Measurements from ENCODE around the gene LIMK1. TPM values are rescaled to one million over a fixed set of nuclear protein-coding genes. Genes with fewer than 3 reads are reported as not detected.

The LIMK1 gene
- total RNA-seq (10 to 100 TPM; 10.4 to 13.5 (median 11.9) TPM), polyA plus RNA-seq (7.6 TPM)
- long read RNA-seq, donor 1, partial matches to known transcripts, result 5 of 6 reads
- long read RNA-seq, donor 1, other reads (novel, unspliced or antisense), result 0 of 6 reads
- long read RNA-seq, donor 2, partial matches to known transcripts, result 0 of 2 reads
- long read RNA-seq, donor 2, other reads (novel, unspliced or antisense), result 0 of 2 reads
- long read RNA-seq, donor 3, partial matches to known transcripts, result 1 of 2 reads
- long read RNA-seq, donor 3, other reads (novel, unspliced or antisense), result 1 of 2 reads
- long read RNA-seq, donor 4, partial matches to known transcripts, result 1 of 2 reads
- long read RNA-seq, donor 4, other reads (novel, unspliced or antisense), result 1 of 2 reads

DNA sequence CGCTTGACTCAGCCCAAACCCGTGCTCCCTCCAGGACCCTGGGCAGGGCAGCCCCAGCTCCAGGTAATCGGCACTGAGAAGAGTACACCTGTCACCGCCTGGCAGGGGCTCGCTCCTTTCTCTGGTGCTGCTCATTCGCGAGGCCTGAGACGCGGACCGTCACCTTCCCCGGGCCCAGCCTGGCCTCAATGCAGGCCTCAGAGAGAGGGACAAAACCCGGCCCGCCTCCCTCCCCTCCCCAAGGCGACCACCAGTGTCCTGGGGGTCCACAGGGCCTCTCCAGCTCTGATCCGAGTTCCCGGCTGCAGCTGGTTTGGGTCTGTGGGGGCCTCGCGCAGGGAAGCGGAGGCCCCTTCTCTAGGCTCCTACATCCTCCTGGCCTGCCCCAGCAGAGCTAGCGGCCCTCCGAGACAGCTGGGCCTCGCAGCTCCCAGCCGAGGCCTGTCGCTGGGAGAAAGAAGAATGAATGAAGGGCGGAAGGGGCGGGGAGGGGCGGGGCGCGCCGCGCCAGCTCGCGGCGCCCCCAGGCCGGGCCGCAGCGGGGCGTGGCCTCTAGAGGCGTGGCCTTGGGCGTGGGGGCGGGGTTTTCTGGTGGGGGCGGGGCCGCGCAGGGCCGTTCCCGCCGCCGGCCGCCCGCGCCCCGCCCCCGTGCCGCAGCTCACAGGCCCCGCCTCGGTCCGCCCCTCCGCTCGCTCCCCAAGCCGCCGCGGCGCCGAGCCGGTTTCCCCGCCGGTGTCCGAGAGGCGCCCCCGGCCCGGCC, at the start of gene LIMK1:
Gene LIMK1, plus strand, starts transcription at position 688 of the 760 bp plus-strand sequence. CDS start 187 bp downstream, outside the sequence.
- WGBS, result 8% methylated on average over 69 of the region's 71 CpGs
- DNase-seq (peak; percentile 81 to 94 (median 92)), ATAC-seq (peak; percentile 86 to 93)
- H3K27ac ChIP-seq (ENCODE audit: low read length), result no peak within 1 kb of the TSS
- peaks cover 6% of the 10 kb centered on the region for H3K4me1 ChIP-seq (ENCODE audit: control insufficient read depth, insufficient read depth, low read length)
- peak within 1 kb of the TSS; percentile 100 for H3K4me3 ChIP-seq (ENCODE audit: low read length)
- no peaks in the 10 kb centered on the region for H3K9me3 ChIP-seq (ENCODE audit: control insufficient read depth, low read length)
- H3K27me3 ChIP-seq (ENCODE audit: control insufficient read depth, insufficient read depth), result no peaks in the 10 kb centered on the region
- intact Hi-C loops (cut with DNase I), result loop anchor here in 2 of 4 donors (10.0 kb wide), 2 partner anchors 92 to 312 kb away; partner anchors contain the start of gene EIF4H (in 1 of the 2)

DNA sequence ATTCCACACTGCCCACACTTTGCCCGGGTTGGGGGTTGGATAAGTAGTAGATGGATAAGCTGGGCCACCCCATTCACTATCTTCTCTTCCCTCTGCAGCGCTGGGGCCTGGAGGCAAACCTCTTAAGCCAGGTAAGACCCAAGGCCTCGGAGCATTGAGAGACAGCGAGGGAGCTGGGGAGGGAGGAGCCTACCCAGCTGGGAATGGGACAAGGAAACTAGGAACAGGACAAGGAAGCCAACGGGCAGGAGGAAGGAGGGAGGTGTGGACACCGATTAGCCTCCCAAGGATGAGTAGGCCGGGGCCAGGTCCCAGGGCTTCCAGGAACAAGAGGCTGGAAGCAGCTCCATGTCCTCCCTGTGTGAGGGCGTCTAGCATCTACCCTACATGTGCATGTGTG, 46.0 kb upstream of the LIMK1 start:
- 59% methylated on average over 8 of the region's 8 CpGs for WGBS
- Histone ChIP-seq H3K27me3 (ENCODE audit: control insufficient read depth, insufficient read depth) (no peaks in the 10 kb centered on the region), H3K4me3 (ENCODE audit: low read length) (no peak overlapping the region), H3K9me3 (ENCODE audit: control insufficient read depth, low read length) (no peaks in the 10 kb centered on the region), H3K27ac (ENCODE audit: low read length) (peak overlapping the region; percentile 9), H3K4me1 (ENCODE audit: control insufficient read depth, insufficient read depth, low read length) (no peaks in the 10 kb centered on the region)
- ATAC-seq, result no peak
- DNase-seq, result peak; percentile 51 to 71 (median 51)
- intact Hi-C loops (cut with DNase I), result no loop called here

DNA sequence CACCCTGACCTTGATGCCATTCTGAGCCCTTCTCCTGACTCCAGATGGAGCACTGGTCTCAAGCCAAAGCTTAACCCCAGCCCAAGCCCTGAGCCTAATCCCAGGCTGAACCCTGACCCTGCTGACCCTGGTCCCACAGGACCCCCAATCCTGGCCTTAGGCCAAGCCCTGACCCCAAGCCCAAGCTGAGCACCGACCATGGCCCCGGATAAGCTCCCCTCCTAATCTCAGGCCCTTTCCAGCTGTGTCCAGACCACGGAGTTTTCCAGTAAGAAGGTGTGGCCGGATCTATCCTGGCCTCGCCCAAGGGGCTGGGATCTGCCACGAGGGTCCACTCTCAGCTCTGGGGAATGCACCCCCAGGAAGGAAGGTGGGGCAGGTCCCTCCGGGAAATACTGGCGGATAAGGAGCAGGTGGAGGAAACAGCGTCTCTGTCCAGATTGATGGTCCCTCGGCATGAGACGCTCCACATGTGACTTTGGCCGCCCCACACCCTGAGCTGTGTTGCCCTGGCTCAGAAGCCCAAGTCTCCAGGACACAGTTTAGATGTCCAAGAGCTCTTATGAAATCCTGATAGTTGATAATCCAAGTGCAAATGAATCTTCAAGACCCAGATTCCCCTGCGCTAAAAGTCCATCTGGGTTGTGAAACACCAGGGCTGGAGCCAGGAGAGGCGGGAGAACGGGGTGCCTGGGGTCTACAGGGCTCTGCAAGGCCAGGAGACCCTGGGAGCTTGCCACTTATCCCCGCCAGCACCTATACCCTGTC, 45.2 kb upstream of the LIMK1 start:
- peak overlapping the region; percentile 28 for H3K27ac ChIP-seq (ENCODE audit: low read length)
- no peaks in the 10 kb centered on the region for H3K4me1 ChIP-seq (ENCODE audit: control insufficient read depth, insufficient read depth, low read length)
- intact Hi-C loops (cut with DNase I), result no loop called here
- no peaks in the 10 kb centered on the region for H3K27me3 ChIP-seq (ENCODE audit: control insufficient read depth, insufficient read depth)
- WGBS, result 59% methylated on average over 16 of the region's 16 CpGs
- no peaks in the 10 kb centered on the region for H3K9me3 ChIP-seq (ENCODE audit: control insufficient read depth, low read length)
- DNase-seq, result peak; percentile 71 to 85 (median 82)
- H3K4me3 ChIP-seq (ENCODE audit: low read length), result no peak overlapping the region
- ATAC-seq, result peak; percentile 16 to 44

DNA sequence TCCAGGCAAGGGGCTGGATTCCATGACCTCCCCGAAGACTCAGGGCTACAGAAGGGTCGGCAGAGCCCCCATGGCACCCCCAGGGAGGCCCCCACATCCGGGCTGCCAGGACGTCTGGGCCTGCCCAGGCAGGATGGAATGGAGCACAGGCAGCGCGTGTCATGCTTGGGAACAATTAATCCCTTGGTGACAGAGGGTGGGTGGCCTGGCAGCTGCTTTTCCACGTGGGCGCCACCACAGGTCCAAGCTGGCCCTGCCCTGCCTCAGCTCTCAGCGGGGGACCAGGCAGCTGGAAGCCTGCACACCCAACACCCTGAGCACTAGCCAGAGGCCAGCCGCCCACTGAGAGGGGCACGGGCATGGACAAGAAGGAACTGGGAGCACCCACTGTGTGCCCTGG, 44.3 kb upstream of the LIMK1 start:
- intact Hi-C loops (cut with DNase I), result no loop called here
- no peak for ATAC-seq
- peak; percentile 19 to 61 (median 50) for DNase-seq
- H3K4me1 ChIP-seq (ENCODE audit: control insufficient read depth, insufficient read depth, low read length), result no peaks in the 10 kb centered on the region
- H3K27me3 ChIP-seq (ENCODE audit: control insufficient read depth, insufficient read depth), result no peaks in the 10 kb centered on the region
- WGBS, result 71% methylated on average over 11 of the region's 11 CpGs
- no peaks in the 10 kb centered on the region for H3K9me3 ChIP-seq (ENCODE audit: control insufficient read depth, low read length)
- no peak overlapping the region for H3K27ac ChIP-seq (ENCODE audit: low read length)
- H3K4me3 ChIP-seq (ENCODE audit: low read length), result no peak overlapping the region

DNA sequence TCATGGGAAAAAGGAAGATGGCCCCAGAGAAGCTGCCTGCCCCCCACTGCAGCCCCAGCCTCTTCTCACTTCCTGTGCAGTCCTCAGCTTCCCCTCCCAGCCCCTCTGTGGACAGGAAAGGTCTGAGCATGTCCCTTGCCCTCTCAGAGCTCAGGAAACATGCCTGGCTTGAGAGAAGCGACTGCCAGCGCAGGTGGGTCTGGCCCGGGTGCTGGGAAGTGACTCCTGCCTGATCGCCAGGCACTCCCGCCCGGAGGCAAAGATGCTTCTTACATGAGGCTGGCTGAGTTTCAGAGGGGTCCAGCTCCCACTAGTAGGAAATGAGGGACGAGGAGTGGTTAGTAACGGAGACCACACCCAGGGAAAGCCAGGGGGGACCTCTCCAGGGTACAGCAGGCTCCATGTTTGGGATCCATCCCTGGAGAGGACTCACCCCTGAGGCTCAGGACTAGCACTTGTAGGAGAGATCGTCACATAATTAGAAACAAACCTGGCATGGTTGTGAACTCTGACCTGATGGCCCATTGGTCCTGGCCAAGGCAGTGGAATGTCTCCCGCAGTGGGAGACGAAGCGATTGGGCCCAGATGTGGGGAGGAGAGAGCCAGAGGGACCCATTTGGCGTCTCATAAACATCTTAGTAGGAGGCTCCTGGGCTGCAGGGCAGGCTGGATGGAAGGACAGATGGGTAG, 43.4 kb upstream of the LIMK1 start:
- no peak for ATAC-seq
- no peaks in the 10 kb centered on the region for H3K27me3 ChIP-seq (ENCODE audit: control insufficient read depth, insufficient read depth)
- no peaks in the 10 kb centered on the region for H3K9me3 ChIP-seq (ENCODE audit: control insufficient read depth, low read length)
- peak in 2 of 3 donors; percentile 42 to 55 for DNase-seq
- 66% methylated on average over 13 of the region's 13 CpGs for WGBS
- intact Hi-C loops (cut with DNase I), result no loop called here
- H3K4me1 ChIP-seq (ENCODE audit: control insufficient read depth, insufficient read depth, low read length), result no peaks in the 10 kb centered on the region
- H3K4me3 ChIP-seq (ENCODE audit: low read length), result no peak overlapping the region
- no peak overlapping the region for H3K27ac ChIP-seq (ENCODE audit: low read length)

DNA sequence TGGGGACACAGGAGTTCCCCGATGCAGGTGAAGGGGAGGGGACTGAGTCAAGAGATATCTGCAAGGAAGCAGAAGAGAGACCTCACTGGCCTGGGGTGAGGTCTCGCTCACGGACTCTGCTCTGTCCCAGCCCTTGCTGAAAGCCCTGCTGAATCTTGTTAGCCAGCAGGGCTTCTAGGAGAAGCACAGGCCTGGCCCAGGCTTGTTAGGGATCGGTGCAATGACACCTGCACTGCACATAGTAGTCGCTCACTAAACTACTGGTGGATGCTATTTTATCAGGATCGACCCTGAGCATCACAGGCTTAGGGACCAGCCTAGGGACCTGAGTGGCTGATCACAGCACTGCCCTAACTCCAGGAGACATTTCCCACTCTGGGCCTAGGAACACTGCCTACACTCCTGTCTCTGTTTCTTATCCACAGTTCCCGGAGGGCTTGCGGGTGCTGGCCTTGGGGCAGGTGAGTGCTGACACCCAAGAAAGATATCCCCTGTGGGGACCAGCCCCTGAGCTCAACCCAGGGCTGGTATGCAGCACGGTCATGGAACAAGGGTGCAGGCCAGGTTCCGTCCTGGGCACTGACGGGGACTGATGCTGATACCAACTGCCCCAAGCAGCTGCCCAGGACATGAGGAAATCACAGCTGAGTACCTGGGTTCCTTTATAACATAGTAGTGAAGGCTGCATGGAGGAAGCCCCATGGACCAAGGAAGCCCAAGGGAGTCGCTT, 42.6 kb upstream of the LIMK1 start:
- intact Hi-C loops (cut with DNase I), result no loop called here
- Histone ChIP-seq H3K9me3 (ENCODE audit: control insufficient read depth, low read length) (no peaks in the 10 kb centered on the region), H3K4me1 (ENCODE audit: control insufficient read depth, insufficient read depth, low read length) (no peaks in the 10 kb centered on the region), H3K27ac (ENCODE audit: low read length) (no peak overlapping the region), H3K27me3 (ENCODE audit: control insufficient read depth, insufficient read depth) (no peaks in the 10 kb centered on the region), H3K4me3 (ENCODE audit: low read length) (no peak overlapping the region)
- 93% methylated on average over 12 of the region's 12 CpGs for WGBS
- ATAC-seq (no peak), DNase-seq (peak in 2 of 3 donors; percentile 25 to 37)

DNA sequence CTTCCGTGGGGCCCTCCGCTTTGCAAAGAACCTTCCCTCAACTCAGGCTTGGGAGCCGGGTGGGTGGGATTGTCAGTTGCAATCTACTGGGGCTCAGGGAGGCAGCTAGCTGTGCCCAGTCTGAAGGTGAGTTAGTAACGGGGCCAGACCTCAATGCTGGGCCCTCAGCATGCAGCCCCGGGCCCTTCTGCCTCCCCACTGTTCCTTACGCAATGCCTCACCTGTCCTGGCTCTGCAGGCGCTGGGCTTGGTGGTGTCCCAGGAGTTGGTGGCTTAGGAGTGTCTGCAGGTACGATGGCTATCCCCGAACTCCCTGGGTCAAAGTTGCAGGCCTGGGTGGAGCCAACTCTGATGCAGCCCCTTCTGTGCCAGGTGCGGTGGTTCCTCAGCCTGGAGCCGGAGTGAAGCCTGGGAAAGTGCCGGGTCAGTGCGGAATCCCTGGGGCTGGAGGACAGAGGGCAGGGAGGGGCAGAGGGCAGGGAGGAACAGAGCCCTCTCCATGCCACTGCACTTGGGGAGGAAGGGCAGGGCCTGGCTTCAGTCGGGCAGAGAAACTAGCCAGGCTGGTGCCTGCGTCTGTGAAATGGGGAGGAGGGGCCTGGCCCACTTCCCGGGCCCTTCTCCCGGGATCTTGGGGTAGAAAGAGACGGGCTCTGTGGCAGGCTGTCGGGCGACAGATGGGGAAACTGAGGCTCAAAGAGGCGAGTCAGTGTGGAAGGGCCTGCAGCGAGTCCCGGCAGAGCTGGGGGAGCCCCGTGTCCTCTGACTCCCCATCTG, 40.7 kb upstream of the LIMK1 start:
- 77% methylated on average over 24 of the region's 24 CpGs for WGBS
- Histone ChIP-seq H3K9me3 (ENCODE audit: control insufficient read depth, low read length) (no peaks in the 10 kb centered on the region), H3K27me3 (ENCODE audit: control insufficient read depth, insufficient read depth) (no peaks in the 10 kb centered on the region), H3K4me1 (ENCODE audit: control insufficient read depth, insufficient read depth, low read length) (no peaks in the 10 kb centered on the region), H3K4me3 (ENCODE audit: low read length) (no peak overlapping the region), H3K27ac (ENCODE audit: low read length) (no peak overlapping the region)
- DNase-seq (peak in 2 of 3 donors; percentile 54), ATAC-seq (no peak)
- intact Hi-C loops (cut with DNase I), result no loop called here

DNA sequence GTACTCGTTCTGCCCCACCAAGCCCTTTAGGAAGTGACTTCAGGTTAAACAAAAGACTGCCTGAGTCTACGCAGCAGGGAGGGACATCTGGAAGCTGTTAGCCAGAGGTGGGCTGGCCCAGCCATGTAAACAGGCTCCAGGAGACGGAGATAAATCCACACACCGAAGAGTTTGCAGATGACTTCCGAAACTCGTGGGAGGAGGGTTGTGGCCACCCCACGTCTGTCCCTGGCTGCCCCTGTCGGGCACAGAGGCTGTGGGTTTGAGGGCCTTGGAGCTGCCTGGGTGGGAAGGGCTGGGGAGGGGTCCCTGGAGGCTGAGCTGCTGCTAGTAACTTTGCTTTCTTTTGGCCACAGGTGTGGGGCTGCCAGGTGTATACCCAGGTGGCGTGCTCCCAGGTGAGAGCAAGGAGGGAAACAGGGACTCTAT, 40.1 kb upstream of the LIMK1 start:
- 70% methylated on average over 9 of the region's 9 CpGs for WGBS
- Histone ChIP-seq H3K9me3 (ENCODE audit: control insufficient read depth, low read length) (no peaks in the 10 kb centered on the region), H3K27me3 (ENCODE audit: control insufficient read depth, insufficient read depth) (no peaks in the 10 kb centered on the region), H3K4me1 (ENCODE audit: control insufficient read depth, insufficient read depth, low read length) (no peaks in the 10 kb centered on the region), H3K27ac (ENCODE audit: low read length) (no peak overlapping the region), H3K4me3 (ENCODE audit: low read length) (no peak overlapping the region)
- intact Hi-C loops (cut with DNase I), result no loop called here
- DNase-seq (peak in 2 of 3 donors; percentile 13 to 57), ATAC-seq (no peak)

DNA sequence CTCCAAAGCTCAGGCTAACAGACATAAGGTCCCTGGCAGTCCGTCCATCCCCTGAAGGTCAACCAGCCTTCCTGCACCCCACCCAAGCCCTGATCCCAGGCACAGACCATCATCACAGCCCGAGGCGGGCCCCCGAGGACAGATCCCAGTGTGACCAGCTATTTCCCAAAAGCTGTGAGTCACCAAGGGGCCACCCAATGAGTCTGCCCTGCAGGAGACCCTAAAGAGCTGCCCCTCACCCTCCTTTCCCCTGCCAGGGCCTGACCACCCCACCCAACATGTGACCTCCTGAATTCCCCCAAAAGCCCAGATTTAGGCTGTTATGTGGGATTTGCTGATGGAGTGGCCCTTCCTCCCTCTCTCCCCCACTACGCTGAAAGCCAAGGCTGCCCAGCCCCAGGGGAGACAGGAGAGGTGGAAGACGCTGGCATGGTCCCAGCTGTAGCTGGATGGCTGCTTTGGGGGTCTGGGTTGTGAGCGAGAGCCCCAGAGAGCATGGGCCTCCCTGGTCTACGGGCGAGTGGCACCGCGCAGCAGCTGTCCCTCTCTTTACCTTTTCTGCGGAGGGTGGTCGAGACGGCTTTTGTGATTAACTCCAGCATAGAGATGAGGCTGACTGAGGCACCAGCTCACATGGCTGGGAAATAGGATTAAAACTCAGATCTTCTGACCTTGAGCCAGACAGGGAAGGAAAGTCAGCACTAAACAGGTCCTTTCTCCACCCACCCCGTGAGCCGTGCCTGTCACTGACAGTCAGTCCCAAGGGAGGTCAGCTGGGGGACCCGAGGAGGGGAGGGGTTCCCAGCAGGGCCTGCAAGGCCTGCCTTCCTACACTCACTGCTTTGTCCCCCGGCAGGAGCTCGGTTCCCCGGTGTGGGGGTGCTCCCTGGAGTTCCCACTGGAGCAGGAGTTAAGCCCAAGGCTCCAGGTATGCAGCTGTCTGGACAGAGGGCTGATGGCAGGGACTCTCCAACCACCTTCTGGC, 38.9 kb upstream of the LIMK1 start:
- ATAC-seq (peak; percentile 3 to 16), DNase-seq (peak; percentile 11 to 65 (median 57))
- no peaks in the 10 kb centered on the region for H3K27me3 ChIP-seq (ENCODE audit: control insufficient read depth, insufficient read depth)
- H3K27ac ChIP-seq (ENCODE audit: low read length), result no peak overlapping the region
- H3K9me3 ChIP-seq (ENCODE audit: control insufficient read depth, low read length), result no peaks in the 10 kb centered on the region
- intact Hi-C loops (cut with DNase I), result no loop called here
- H3K4me1 ChIP-seq (ENCODE audit: control insufficient read depth, insufficient read depth, low read length), result no peaks in the 10 kb centered on the region
- WGBS, result 74% methylated on average over 20 of the region's 20 CpGs
- no peak overlapping the region for H3K4me3 ChIP-seq (ENCODE audit: low read length)
